ENCODE data around the gene ODF4.
"Not testable (repeated sequence)": the region's sequence is repeated elsewhere in the genome, so short reads cannot be mapped to it uniquely, and the experiment has no call there.

ODF4 gene

DNA sequence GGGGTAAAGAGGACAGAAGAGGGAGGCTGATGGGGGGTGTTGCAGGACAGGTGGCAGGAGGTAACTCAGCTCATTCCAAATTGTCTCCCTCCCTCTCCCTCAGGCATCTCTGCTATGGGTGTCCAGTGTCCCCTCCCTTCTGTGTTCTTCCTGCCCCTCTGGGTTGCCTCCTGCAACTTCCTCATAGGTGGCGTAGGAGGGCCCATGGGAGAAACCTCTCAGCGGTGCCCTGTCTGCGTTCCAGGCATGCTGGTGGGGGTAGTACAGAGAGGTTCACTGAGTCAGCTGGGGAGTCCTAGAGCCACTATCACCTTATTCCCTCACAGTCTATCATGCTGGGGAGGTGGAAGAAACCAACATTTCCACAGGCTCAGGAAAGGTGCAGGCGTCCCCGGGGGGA lies 14.7 kb upstream of the ODF4 start:
- in situ Hi-C loops (cut with MboI; ENCODE audit: low sequenced_read_pairs) = no loop called here

DNA sequence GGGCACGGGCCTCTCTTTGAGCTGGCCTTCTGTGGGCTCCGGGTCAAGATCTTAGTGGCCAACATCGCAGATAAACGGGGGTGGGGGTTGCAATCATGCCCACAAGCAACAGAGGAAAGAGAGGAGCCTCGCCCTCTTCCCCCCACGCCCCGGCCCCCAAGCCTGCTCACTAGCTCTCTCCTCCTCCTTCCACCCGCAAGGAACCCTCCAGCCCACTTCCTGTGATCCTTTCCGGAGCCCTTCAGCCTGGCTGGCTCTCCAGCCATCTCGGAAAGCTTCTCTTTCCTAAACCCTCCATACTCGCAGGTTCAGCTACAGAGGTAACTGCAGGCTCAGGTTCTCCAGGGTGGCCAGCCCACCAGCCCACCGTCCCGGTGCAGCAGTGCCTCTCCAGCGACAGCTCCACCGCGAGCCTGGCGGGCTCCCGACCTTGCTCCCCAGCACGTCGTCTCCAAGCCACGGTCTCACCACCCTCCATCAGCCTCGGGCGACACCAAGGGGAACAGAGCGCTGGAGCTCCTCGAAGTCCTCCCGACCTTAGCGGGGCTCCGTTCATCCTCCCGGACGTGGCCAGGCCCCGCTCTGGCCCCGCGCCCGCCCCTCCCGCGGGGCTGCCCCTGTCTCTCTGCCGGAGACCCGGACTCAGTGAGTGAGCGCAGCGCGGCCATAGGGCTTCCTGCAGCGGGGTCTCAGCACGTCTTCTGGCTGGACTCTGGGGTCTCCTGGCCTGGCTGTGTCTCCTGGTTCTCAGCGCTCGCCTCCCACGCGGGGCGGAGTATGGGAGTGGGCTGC lies 12.9 kb upstream of the ODF4 start:
- in situ Hi-C loops (cut with MboI; ENCODE audit: low sequenced_read_pairs) = no loop called here

GRCh38 chr17:8327303-8327649 lies 12.4 kb upstream of the ODF4 start:
- in situ Hi-C loops (cut with MboI; ENCODE audit: low sequenced_read_pairs) = no loop called here

DNA sequence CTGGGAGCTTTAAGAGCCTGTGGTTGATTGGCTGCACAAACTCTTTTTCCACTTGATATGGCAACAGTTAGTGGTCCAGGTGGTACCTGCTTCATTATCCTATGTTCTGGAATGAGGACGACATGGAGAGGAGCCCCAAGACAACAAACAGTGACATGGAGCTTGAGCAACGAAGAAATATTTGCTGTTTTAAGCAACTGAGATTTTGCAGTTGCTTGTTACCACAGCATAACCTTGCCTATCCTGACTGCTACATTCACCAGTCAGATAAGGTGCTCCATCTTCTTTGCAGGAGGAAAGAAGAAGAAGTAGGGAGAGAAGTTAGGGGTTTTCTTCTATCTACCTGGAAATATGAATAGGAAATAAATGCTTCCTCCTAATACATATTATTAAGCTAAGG lies 7.5 kb upstream of the ODF4 start:
- in situ Hi-C loops (cut with MboI; ENCODE audit: low sequenced_read_pairs) = no loop called here

GRCh38 chr17:8332688-8333087 lies 7.0 kb upstream of the ODF4 start:
- in situ Hi-C loops (cut with MboI; ENCODE audit: low sequenced_read_pairs) = no loop called here

- in situ Hi-C loops (cut with MboI; ENCODE audit: low sequenced_read_pairs) = no loop called here
Observed at GRCh38 chr17:8333281-8333680, 6.4 kb upstream of the ODF4 start.

DNA sequence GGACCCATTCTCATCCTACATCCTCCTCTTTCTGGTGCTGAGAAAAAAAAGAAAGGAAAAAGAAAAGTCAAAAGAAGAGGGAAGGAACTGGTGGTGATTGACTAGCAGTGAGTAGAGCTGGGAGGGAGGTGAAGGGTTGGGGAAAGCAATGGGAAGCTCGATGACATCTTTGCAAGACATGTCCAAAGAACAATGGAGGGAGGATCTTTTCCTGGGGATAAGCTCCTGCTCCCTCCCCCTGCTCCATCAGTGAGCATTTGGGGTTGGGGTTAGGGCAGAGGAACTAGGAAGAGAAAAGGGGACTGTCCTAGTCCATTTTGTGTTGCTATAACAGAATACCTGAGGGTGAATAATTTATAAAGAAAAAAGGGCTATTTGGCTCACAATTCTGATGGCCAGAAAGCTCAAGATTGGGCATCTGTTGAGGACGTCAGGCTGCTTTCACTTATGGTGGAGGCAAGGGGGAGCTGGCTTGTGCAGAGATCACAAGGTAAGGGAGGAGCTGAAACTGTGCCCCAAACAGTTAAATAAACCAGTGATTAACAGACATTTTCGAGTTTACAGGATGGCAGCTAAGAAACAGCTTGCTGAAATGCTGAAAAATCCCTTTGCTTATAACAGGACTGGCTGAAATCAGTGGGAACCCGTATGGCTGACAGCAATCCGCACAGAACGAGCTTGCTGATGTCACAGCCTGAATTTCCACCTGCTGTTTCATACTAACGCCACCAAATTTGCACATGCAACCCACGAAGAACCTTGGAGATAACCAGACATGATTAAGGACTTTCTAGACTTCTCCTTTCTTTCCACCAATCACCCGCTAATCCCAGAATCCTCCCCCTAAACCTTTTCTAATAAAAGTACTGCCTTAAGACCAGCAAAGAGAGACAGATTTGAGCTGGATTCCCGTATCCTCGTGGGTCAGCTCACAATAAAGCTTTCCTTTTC lies 1.6 kb upstream of the ODF4 start:
- in situ Hi-C loops (cut with MboI; ENCODE audit: low sequenced_read_pairs) = no loop called here

DNA sequence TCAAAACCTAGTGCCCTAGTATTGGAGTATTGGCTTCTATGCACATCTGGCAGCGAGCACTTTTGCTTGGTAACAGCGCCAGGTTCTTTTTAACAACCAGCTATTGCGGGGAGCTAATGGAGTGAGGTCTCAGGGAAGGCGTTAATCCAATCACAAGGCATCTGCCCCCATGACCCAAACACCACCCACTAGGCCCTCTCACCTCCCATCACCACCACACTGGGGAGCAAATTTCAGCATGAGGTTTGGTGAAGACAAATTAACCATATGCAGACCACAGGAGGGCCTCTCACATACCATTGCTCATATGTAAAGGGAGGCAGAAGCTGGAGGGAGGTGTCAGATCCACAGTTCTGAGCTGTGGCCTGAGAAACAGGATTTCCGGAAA lies 893 bp upstream of the ODF4 start:
- in situ Hi-C loops (cut with MboI; ENCODE audit: low sequenced_read_pairs) = no loop called here

GRCh38 chr17:8341456-8341855 lies 1.8 kb downstream of the ODF4 start:
- in situ Hi-C loops (cut with MboI; ENCODE audit: low sequenced_read_pairs) = no loop called here

GRCh38 chr17:8345052-8345690 lies 5.5 kb downstream of the ODF4 start:
- in situ Hi-C loops (cut with MboI; ENCODE audit: low sequenced_read_pairs) = no loop called here

DNA sequence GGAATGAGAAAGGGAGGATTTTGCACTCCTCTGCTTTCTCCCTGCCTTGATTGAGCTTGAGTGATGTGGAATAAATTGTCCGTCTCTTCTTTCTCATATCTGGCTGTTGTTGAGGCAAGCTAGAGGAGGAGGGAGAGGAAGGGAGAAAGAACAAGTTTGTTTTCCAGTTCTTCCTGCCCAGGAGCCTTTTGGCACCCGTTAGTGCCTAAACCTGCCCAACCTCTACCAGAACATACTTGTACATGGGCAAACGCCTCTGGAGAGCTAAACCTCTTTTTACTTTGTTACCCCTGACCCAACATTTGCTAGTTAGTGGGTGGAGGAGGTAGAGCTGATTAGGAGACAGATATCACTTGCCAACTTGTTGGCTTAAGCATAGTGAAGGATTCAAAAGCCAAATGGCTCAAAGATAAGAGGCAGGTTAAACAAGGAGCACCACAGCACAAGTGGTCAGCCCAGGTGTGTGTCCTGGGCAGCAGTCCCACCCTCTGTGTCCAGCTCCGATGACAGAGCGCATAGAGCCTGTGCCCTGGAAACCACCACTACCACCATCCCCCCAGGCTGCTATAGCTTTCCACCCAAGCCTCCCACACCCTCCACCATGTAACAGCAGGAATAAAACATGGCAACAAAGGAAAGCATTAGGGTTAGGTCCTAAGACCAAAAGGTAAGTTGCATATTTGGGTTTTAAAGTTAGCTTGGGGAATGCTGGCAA lies 6.5 kb downstream of the ODF4 start:
- in situ Hi-C loops (cut with MboI; ENCODE audit: low sequenced_read_pairs) = no loop called here

DNA sequence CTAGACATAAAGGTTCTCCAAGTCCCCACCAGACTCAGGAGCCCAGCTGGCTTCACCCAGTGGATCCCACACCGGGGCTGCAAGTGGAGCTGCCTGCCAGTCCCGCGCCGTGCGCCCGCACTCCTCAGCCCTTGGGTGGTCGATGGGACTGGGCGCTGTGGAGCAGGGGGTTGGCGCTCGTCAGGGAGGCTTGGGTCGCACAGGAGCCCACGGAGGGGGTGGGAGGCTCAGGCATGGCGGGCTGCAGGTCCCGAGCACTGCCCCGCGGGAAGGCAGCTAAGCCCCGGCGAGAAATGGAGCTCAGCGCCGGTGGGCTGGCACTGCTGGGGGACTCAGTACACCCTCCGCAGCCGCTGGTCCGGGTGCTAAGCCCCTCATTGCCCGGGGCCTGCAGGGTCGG lies 7.4 kb downstream of the ODF4 start:
- in situ Hi-C loops (cut with MboI; ENCODE audit: low sequenced_read_pairs) = not testable (repeated sequence)

GRCh38 chr17:8350339-8350738 lies 10.7 kb downstream of the ODF4 start:
- in situ Hi-C loops (cut with MboI; ENCODE audit: low sequenced_read_pairs) = no loop called here

DNA sequence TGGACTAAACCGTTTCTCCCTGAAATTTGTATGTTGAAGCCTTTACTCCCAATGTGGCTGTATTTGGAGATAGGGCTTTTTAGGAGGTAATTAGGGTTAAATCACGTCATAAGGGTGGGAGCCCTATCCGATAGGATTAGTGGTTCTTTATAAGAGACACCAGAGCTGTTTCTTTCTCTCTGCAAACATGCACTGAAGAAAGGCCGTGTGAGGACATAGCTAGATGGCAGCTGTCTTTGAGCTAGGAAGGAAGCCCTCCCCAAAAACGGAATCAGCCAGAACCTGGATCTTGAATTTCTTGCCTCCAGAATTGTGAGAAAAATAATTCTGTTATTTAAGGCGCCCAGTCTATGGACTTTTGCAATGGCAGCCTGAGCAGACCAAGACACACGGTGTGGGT lies 14.1 kb downstream of the ODF4 start:
- in situ Hi-C loops (cut with MboI; ENCODE audit: low sequenced_read_pairs) = no loop called here

- in situ Hi-C loops (cut with MboI; ENCODE audit: low sequenced_read_pairs) = no loop called here
Observed at GRCh38 chr17:8354236-8354635, 14.6 kb downstream of the ODF4 start.

DNA sequence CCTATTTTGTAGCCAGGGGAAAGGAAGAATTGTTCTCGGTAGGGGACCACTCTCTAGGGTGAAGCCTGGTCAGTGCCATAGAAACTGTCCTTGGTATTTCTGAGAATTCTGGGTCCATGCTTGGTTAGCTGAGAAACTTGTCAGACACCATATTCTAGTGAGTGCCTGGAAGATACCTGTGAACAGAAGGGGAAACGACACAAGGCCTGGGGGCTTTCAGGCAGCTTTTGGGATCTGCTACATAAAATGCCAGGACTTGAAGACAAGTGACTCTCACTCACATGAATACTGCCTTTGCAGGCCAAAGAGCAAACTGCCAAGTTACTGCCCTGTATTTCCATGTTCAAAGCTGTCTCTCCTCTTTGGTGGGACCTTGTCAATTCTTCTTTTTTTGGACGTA lies 18.3 kb downstream of the ODF4 start:
- in situ Hi-C loops (cut with MboI; ENCODE audit: low sequenced_read_pairs) = no loop called here

DNA sequence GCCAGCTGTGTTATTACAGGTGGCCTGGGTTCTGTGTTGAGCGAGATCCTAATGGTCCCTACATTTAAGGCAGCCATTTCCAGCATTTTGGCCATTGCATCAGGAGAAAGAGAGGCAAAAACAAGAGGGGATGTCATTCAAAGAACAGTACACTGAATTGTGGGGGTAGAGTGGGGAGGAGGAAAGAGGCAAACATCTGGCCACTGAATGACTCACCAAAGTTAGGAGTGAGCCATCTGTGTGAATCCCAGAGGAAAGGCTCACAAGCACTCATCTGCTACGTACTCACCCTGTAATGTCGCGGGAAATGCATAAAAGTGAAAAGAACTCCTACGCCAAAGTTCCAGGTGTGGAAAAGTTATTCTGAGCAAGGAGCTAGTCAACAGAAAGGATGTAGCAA lies 20.1 kb downstream of the ODF4 start:
- in situ Hi-C loops (cut with MboI; ENCODE audit: low sequenced_read_pairs) = no loop called here

- in situ Hi-C loops (cut with MboI; ENCODE audit: low sequenced_read_pairs) = no loop called here
Observed at GRCh38 chr17:8360260-8360659, 20.6 kb downstream of the ODF4 start.

- in situ Hi-C loops (cut with MboI; ENCODE audit: low sequenced_read_pairs) = no loop called here
Observed at GRCh38 chr17:8360751-8361150, 21.1 kb downstream of the ODF4 start.

DNA sequence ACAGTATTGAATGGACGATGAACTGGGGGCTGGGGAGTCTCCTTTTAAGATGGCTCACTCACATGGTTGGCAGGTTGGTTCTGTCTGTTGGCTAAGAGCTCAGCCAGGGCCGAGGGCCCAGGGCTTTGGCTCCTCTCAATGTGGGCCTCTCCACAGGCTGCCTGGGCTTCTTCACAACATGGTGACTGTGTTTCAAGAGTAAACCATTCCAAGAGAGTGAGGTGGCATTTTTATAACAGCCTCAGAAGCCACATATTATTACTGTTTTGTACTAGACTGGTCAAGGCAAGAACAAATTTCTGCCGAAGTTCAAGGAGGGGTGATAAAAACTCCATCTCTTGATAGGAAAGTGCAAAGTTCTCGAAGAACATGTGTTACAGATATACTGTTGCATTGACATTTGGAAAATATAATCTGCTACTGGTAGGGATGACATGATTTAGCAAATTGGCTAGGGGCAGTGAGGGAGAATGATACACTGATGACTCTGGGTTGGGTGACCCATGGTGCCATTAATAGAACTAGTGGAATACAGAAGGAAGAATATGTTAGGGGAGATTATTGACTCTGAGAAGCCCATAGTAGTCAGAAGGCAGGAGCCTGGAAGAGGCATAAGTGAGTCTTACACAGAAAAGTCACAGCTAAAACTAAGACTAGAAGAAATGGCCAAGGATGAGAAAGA lies 23.2 kb downstream of the ODF4 start:
- in situ Hi-C loops (cut with MboI; ENCODE audit: low sequenced_read_pairs) = no loop called here

- in situ Hi-C loops (cut with MboI; ENCODE audit: low sequenced_read_pairs) = no loop called here
Observed at GRCh38 chr17:8365143-8365542, 25.5 kb downstream of the ODF4 start.
